H1 (cell line): ENCODE data around the gene RBMX. TPM values are rescaled to one million over a fixed set of nuclear protein-coding genes. Genes with fewer than 3 reads are reported as not detected.

Experiments
- CHD1 ChIP-seq: IDR thresholded peaks from 2 replicates; pipeline ENCODE4 v1.6.1; 2012; ENCODE audit warnings: low read depth, low read length, improper control_type of control experiment
- JUND ChIP-seq: IDR thresholded peaks from 2 replicates; pipeline ENCODE4 v1.6.1; 2011; ENCODE audit warnings: mild to moderate bottlenecking, improper control_type of control experiment, low read length
- NANOG ChIP-seq: IDR thresholded peaks from 2 replicates; pipeline ENCODE4 v1.6.1; 2011; ENCODE audit warnings: low read length, low read depth, mild to moderate bottlenecking, inconsistent platforms; ENCODE audit not compliant: insufficient read depth, poor library complexity, severe bottlenecking
- POLR2A ChIP-seq, 2 experiments: IDR thresholded peaks; 1 replicate in 1 of 2; 2 replicates in 1 of 2; pipeline ENCODE4 v1.6.1; 2011; ENCODE audit warnings: low read depth in 2 of 2, low read length in 2 of 2, mild to moderate bottlenecking in 2 of 2; ENCODE audit errors: control extremely low read depth in 1 of 2
- RAD21 ChIP-seq, 2 experiments: IDR thresholded peaks in 1 of 2; conservative IDR thresholded peaks in 1 of 2; 2 replicates each; pipeline ENCODE4 v1.6.1; 2011; ENCODE audit warnings: low read depth in 2 of 2, low read length in 2 of 2, improper control_type of control experiment in 1 of 2, inconsistent platforms in 1 of 2, mild to moderate bottlenecking in 1 of 2, moderate library complexity in 1 of 2
- RNF2 ChIP-seq: fragments of 200-900, 300-1000 bp; sonication (generic); IDR thresholded peaks from 2 replicates; pipeline ENCODE4 v1.7.1; 2016; ENCODE audit warnings: borderline replicate concordance, low read depth, mild to moderate bottlenecking, antibody characterized with exemption, low read length; ENCODE audit not compliant: poor library complexity, severe bottlenecking; ENCODE audit errors: missing control alignments
- SIRT6 ChIP-seq: IDR thresholded peaks from one replicate; pipeline ENCODE4 v1.7.1; 2012; ENCODE audit warnings: low read length, inconsistent platforms
- SIX5 ChIP-seq: IDR thresholded peaks from 2 replicates; pipeline ENCODE4 v1.6.1; 2011; ENCODE audit warnings: mild to moderate bottlenecking, low read depth, low read length
- SUZ12 ChIP-seq: fragments of 200-600 bp; sonication (generic); IDR thresholded peaks from 2 replicates; pipeline ENCODE4 v1.6.1; 2012; ENCODE audit warnings: mild to moderate bottlenecking, inconsistent platforms, low read length, moderate library complexity, mixed read lengths
- polyA plus RNA-seq, 7 experiments: library from polyadenylated mRNA; depleted of rRNA in 3 of 7; stranded (reverse) in 5 of 7; unstranded in 2 of 7; fragments of >200 nt in 5 of 7; fragments of 200-250 nt in 2 of 7; gene quantifications; 1 replicate in 5 of 7; 2 replicates in 1 of 7; 4 replicates in 1 of 7; pipeline versions ENCODE4 v1.2.1 to v1.2.3, GENCODE V29; 2011 to 2013; ENCODE audit warnings: missing spikeins in 2 of 7, mixed read lengths in 2 of 7
- total RNA-seq: library from RNA; stranded (reverse); fragmentation: NEBNext Ultra II Directional; extraction: Animal tissue kit (Norgen Biotek cat#: 25700); gene quantifications from 2 replicates; pipeline ENCODE4 v1.2.1, GENCODE V29; 2021

The RBMX gene
- total and polyA plus RNA-seq, 2 of the 8 experiments (the other 6 are each of a cell fraction or from before 2014, with no cell fraction given) = 213 to 476 TPM

GRCh38 chrX:136849395-136849794 is 31.1 kb downstream of the RBMX start (continued):
- TF ChIP-seq RNF2 (no peak), RAD21 (IDR thresholded peaks at IDR 0.05 in 1 of 2, conservative IDR thresholded peaks at IDR 0.05 in 1 of 2; ENCODE audit: low read depth in 2 of 2, low read length in 2 of 2) (no peak), SUZ12 (no peak), NANOG (no peak), JUND (no peak), SIX5 (no peak), POLR2A (IDR thresholded peaks at IDR 0.05; ENCODE audit: control extremely low read depth in 1 of 2, low read depth in 2 of 2, low read length in 2 of 2) (no peak), SIRT6 (no peak), CHD1 (no peak)
